K562 (cell line): ENCODE data around the gene APC. TPM values are rescaled to one million over a fixed set of nuclear protein-coding genes. Genes with fewer than 3 reads are reported as not detected.

Experiments used
- MAZ ChIP-seq, 2 experiments: fragments of 450-650 bp in 1 of 2; sonication (generic) in 1 of 2; formaldehyde crosslinking; IDR thresholded peaks in 1 of 2; conservative IDR thresholded peaks in 1 of 2; 2 replicates each; pipeline versions ENCODE4 v1.4.0 to v1.5.0; 2020; ENCODE audit warnings: mild to moderate bottlenecking in 1 of 2, missing genetic modification reagents in 1 of 2
- ZFP36 ChIP-seq: fragments of 150-350 bp; IDR thresholded peaks from 2 replicates; pipeline ENCODE4 v1.6.1; 2018; ENCODE audit warnings: low read length, low read depth; ENCODE audit not compliant: partially characterized antibody
- ZNF311 ChIP-seq: fragments of 250-450 bp; sonication (Bioruptor Pico); IDR thresholded peaks from 2 replicates; pipeline ENCODE4 v1.4.0; 2020; ENCODE audit warnings: mild to moderate bottlenecking, moderate library complexity
- ZNF347 ChIP-seq: fragments of 450-650 bp; formaldehyde crosslinking; IDR thresholded peaks from 2 replicates; pipeline ENCODE4 v1.4.0; 2020; ENCODE audit warnings: low read depth, mild to moderate bottlenecking, moderate library complexity
- polyA plus RNA-seq, 8 experiments: library from polyadenylated mRNA; depleted of rRNA in 4 of 8; stranded (reverse) in 5 of 8; unstranded in 3 of 8; fragments of >200 nt; fragmentation: Nextera tagmentation in 2 of 8; fragmentation: Illumina TruSeq in 1 of 8; extraction: Ambion mirVana in 2 of 8; extraction: Trizol in 1 of 8; gene quantifications; 2 replicates each; pipeline versions ENCODE4 v1.2.1 to v1.2.3, GENCODE V29; 2011 to 2014; ENCODE audit warnings: inconsistent platforms in 1 of 8, missing spikeins in 1 of 8
- total RNA-seq, 7 experiments: library from RNA; depleted of rRNA in 6 of 7; stranded (reverse); fragments of >200 nt in 6 of 7; fragmentation: Illumina TruSeq in 2 of 7; extraction: Trizol in 2 of 7; gene quantifications; 2 replicates each; pipeline versions ENCODE4 v1.2.1 to v1.2.3, GENCODE V29; 2011 to 2021; ENCODE audit warnings: low replicate concordance in 1 of 7
- TF ChIP-seq, protein P1 (sequence below): fragments of 450-650 bp; formaldehyde crosslinking; IDR thresholded peaks from 2 replicates; pipeline ENCODE4 v1.4.0; 2020; ENCODE audit warnings: mild to moderate bottlenecking, moderate library complexity
- TF ChIP-seq, protein P2 (sequence below): fragments of 250-450 bp; sonication (Bioruptor Pico); IDR thresholded peaks from 2 replicates; pipeline ENCODE4 v1.6.1; 2021; ENCODE audit warnings: mild to moderate bottlenecking
- TF ChIP-seq, protein P3 (sequence below): IDR thresholded peaks from 2 replicates; pipeline ENCODE4 v1.6.1; 2016; ENCODE audit warnings: missing genetic modification characterization, missing compliant biosample characterization
- TF ChIP-seq, protein P4 (sequence below): fragments of 450-650 bp; IDR thresholded peaks from 2 replicates; pipeline ENCODE4 v1.6.1; 2016; ENCODE audit warnings: borderline replicate concordance
- TF ChIP-seq, protein P5 (sequence below): fragments of 250-450 bp; sonication (Bioruptor Pico); IDR thresholded peaks from 2 replicates; pipeline ENCODE4 v1.4.0; 2020; ENCODE audit warnings: mild to moderate bottlenecking, moderate library complexity
- TF ChIP-seq, protein P6 (sequence below): IDR thresholded peaks from 3 replicates; pipeline ENCODE4 v1.6.1; 2011; ENCODE audit warnings: borderline replicate concordance, mild to moderate bottlenecking; ENCODE audit not compliant: insufficient read length, insufficient read depth

Gene APC
- total and polyA plus RNA-seq, 9 of the 15 experiments (the other 6 are each of a cell fraction or from before 2014, with no cell fraction given), result 5.7 to 29.5 (median 15.4) TPM

DNA sequence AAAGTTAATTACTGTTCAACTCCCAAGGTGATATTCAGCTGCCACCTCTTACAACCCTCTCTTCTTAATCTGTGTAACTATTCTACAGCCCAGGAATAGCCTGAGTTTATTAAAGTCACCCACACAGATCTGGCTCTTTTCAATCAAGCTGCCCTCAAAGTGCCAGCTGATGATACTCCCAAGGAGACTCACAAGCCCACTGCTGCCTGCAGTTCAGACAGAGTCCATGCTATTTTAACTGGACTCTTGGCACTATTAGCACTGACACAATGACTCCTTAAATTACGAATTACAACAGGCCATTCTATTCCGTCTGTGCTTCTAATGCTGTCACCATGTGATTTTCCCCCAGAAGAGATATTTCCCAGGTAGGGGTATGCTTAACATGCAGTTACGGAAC is 158.0 kb downstream of the APC start (continued):
- TF ChIP-seq, protein P1, sequence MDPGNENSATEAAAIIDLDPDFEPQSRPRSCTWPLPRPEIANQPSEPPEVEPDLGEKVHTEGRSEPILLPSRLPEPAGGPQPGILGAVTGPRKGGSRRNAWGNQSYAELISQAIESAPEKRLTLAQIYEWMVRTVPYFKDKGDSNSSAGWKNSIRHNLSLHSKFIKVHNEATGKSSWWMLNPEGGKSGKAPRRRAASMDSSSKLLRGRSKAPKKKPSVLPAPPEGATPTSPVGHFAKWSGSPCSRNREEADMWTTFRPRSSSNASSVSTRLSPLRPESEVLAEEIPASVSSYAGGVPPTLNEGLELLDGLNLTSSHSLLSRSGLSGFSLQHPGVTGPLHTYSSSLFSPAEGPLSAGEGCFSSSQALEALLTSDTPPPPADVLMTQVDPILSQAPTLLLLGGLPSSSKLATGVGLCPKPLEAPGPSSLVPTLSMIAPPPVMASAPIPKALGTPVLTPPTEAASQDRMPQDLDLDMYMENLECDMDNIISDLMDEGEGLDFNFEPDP, result no peak
- TF ChIP-seq ZFP36, result no peak
- TF ChIP-seq, protein P2, sequence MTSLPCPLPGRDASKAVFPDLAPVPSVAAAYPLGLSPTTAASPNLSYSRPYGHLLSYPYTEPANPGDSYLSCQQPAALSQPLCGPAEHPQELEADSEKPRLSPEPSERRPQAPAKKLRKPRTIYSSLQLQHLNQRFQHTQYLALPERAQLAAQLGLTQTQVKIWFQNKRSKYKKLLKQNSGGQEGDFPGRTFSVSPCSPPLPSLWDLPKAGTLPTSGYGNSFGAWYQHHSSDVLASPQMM (CRISPR knock-in tag), result no peak
- TF ChIP-seq, protein P3, sequence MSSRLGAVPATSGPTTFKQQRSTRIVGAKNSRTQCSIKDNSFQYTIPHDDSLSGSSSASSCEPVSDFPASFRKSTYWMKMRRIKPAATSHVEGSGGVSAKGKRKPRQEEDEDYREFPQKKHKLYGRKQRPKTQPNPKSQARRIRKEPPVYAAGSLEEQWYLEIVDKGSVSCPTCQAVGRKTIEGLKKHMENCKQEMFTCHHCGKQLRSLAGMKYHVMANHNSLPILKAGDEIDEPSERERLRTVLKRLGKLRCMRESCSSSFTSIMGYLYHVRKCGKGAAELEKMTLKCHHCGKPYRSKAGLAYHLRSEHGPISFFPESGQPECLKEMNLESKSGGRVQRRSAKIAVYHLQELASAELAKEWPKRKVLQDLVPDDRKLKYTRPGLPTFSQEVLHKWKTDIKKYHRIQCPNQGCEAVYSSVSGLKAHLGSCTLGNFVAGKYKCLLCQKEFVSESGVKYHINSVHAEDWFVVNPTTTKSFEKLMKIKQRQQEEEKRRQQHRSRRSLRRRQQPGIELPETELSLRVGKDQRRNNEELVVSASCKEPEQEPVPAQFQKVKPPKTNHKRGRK, result no peak
- TF ChIP-seq, protein P4, sequence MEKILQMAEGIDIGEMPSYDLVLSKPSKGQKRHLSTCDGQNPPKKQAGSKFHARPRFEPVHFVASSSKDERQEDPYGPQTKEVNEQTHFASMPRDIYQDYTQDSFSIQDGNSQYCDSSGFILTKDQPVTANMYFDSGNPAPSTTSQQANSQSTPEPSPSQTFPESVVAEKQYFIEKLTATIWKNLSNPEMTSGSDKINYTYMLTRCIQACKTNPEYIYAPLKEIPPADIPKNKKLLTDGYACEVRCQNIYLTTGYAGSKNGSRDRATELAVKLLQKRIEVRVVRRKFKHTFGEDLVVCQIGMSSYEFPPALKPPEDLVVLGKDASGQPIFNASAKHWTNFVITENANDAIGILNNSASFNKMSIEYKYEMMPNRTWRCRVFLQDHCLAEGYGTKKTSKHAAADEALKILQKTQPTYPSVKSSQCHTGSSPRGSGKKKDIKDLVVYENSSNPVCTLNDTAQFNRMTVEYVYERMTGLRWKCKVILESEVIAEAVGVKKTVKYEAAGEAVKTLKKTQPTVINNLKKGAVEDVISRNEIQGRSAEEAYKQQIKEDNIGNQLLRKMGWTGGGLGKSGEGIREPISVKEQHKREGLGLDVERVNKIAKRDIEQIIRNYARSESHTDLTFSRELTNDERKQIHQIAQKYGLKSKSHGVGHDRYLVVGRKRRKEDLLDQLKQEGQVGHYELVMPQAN, result no peak
- TF ChIP-seq ZNF347 (CRISPR knock-in tag), result no peak
- no peak for TF ChIP-seq MAZ (CRISPR knock-in tag; conservative IDR thresholded peaks at IDR 0.05 in 1 of 2, IDR thresholded peaks at IDR 0.05 in 1 of 2)
- TF ChIP-seq, protein P5, sequence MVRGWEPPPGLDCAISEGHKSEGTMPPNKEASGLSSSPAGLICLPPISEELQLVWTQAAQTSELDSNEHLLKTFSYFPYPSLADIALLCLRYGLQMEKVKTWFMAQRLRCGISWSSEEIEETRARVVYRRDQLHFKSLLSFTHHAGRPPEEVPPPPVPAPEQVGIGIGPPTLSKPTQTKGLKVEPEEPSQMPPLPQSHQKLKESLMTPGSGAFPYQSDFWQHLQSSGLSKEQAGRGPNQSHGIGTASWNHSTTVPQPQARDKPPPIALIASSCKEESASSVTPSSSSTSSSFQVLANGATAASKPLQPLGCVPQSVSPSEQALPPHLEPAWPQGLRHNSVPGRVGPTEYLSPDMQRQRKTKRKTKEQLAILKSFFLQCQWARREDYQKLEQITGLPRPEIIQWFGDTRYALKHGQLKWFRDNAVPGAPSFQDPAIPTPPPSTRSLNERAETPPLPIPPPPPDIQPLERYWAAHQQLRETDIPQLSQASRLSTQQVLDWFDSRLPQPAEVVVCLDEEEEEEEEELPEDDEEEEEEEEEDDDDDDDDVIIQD (CRISPR knock-in tag), result no peak
- TF ChIP-seq, protein P6, sequence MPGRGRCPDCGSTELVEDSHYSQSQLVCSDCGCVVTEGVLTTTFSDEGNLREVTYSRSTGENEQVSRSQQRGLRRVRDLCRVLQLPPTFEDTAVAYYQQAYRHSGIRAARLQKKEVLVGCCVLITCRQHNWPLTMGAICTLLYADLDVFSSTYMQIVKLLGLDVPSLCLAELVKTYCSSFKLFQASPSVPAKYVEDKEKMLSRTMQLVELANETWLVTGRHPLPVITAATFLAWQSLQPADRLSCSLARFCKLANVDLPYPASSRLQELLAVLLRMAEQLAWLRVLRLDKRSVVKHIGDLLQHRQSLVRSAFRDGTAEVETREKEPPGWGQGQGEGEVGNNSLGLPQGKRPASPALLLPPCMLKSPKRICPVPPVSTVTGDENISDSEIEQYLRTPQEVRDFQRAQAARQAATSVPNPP, result no peak
- TF ChIP-seq ZNF311 (CRISPR knock-in tag), result no peak
